Measurements from ENCODE around the gene CMTR1. TPM values are rescaled to one million over a fixed set of nuclear protein-coding genes. Genes with fewer than 3 reads are reported as not detected.

Gene CMTR1
- total RNA-seq, 1 donor from 2014 or later = 28.1 TPM

DNA sequence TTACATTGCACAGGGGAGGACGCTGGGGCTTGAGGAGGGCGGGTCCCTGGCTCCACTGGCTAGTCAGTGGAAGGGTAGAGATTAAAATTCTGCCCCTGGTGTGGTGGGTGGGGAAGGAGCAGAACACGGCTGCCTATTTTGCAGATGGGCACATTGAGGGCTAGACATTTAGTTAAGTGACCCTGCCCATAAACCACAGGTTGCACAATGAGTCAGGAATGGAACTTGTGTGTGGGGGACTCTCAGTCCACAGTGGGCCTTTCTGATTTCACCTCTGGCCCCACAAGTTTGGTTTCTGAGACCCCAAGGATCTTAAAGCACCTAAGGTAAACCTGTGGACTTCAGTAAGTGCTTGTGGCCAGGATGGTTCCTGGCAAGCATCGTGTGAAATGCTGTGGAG lies 88.7 kb downstream of the CMTR1 start:
- no peak for DNase-seq (ENCODE audit: low spot score)
- Mint-ChIP-seq H3K4me3 (ENCODE audit: unreplicated experiment) (no peak overlapping the region), H3K4me1 (ENCODE audit: low read depth) (peaks cover 12% of the 10 kb centered on the region), H3K27me3 (ENCODE audit: low read depth) (peaks cover under 1% of the 10 kb centered on the region), H3K9me3 (ENCODE audit: low read depth) (peaks cover 6% of the 10 kb centered on the region), H3K27ac (ENCODE audit: unreplicated experiment) (no peak overlapping the region), H3K36me3 (ENCODE audit: low read depth) (no peaks in the 10 kb centered on the region)
- TF ChIP-seq, protein P1, sequence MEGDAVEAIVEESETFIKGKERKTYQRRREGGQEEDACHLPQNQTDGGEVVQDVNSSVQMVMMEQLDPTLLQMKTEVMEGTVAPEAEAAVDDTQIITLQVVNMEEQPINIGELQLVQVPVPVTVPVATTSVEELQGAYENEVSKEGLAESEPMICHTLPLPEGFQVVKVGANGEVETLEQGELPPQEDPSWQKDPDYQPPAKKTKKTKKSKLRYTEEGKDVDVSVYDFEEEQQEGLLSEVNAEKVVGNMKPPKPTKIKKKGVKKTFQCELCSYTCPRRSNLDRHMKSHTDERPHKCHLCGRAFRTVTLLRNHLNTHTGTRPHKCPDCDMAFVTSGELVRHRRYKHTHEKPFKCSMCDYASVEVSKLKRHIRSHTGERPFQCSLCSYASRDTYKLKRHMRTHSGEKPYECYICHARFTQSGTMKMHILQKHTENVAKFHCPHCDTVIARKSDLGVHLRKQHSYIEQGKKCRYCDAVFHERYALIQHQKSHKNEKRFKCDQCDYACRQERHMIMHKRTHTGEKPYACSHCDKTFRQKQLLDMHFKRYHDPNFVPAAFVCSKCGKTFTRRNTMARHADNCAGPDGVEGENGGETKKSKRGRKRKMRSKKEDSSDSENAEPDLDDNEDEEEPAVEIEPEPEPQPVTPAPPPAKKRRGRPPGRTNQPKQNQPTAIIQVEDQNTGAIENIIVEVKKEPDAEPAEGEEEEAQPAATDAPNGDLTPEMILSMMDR (IDR thresholded peaks at IDR 0.05) = no peak

DNA sequence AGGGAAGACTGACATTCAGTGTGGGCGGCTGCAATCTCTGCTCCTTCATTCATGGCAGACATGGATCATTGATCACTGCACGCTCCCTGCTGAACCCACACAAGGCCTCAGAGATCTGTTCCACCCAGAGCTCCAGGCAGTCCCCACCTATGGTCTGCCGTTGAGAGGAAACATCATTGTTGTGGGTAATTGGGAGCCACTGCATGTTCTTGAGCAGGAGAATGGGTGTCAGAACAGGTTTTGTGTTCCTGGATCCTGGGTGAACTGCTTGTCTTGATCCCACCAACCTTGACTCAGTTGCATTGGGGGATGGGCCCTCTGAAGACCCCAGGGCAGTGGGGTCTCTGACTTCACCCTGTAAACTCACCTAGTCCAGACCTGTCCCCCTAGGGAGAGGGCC lies 89.8 kb downstream of the CMTR1 start:
- no peak overlapping the region for H3K4me3 Mint-ChIP-seq (ENCODE audit: unreplicated experiment)
- TF ChIP-seq, protein P1 (IDR thresholded peaks at IDR 0.05) = no peak
- peaks cover 12% of the 10 kb centered on the region for H3K4me1 Mint-ChIP-seq (ENCODE audit: low read depth)
- H3K36me3 Mint-ChIP-seq (ENCODE audit: low read depth) = no peaks in the 10 kb centered on the region
- H3K9me3 Mint-ChIP-seq (ENCODE audit: low read depth) = peaks cover 6% of the 10 kb centered on the region
- peaks cover 8% of the 10 kb centered on the region for H3K27me3 Mint-ChIP-seq (ENCODE audit: low read depth)
- no peak overlapping the region for H3K27ac Mint-ChIP-seq (ENCODE audit: unreplicated experiment)
- no peak for DNase-seq (ENCODE audit: low spot score)

DNA sequence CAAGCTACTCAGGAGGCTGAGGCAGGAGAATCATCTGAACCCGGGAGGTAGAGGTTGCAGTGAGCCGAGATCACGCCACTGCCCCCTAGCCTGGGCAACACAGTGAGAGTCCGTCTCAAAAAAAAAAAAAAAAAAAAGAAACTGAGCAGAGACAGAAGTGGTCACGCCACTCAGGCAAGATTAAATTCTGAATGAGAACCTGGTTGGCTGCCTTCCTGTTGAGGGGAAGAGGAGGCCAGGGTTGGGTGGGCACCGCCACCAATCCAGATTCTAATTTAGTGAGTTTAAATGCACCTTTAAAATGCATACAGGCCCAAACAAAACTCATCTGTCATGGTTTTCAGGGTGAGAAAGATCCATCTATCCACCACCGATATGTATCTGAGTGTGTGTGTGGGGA lies 90.4 kb downstream of the CMTR1 start:
- TF ChIP-seq, protein P1 (IDR thresholded peaks at IDR 0.05) = no peak
- Mint-ChIP-seq H3K27me3 (ENCODE audit: low read depth) (peaks cover 8% of the 10 kb centered on the region), H3K27ac (ENCODE audit: unreplicated experiment) (no peak overlapping the region), H3K4me1 (ENCODE audit: low read depth) (peaks cover 12% of the 10 kb centered on the region), H3K4me3 (ENCODE audit: unreplicated experiment) (no peak overlapping the region), H3K9me3 (ENCODE audit: low read depth) (peaks cover 6% of the 10 kb centered on the region), H3K36me3 (ENCODE audit: low read depth) (no peaks in the 10 kb centered on the region)
- DNase-seq (ENCODE audit: low spot score) = no peak

DNA sequence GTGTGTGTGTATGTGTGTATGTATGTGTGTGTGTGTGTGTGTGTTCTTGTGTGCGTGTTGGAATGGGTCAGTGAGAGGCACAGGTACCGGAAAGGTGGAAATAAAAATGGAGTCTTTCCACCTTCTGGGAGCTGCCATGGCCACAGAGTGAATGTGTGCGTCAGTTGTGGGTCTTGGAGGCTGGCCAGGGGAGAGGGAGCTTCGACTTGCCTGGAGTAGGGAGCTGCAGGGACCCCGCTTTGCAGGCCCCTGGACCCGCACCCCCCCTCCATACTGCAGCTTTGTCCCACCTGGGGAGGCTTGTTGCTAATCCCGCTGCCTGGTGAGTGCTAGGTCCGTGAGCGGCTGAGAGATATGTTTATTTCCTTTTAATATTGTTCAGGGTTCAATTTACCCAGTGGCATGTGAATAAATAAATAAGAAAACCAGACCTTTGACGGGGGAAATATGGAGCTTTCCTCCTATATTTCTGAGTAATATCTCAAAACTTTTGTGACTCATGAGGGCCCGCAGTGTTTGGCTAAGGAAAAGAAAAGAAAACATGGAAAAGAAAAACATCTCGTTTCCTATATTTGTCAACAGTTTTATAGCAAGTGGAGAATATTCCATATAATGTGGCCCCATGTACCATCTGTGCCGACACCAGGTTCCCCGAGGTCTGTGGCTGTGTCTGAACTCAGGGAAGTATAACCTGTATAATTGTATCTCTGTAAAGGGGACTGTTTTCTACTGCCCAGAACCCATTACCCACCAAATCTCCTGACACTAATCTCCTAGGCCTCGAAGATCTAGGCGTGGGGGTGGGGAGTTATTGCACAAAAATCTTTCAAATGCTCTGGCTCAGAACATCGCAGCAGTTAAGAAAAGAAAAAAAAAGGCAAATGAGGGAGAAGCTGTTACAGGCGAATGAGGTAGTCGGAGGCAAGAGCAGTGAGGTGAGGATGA lies 91.3 kb downstream of the CMTR1 start:
- no peaks in the 10 kb centered on the region for H3K36me3 Mint-ChIP-seq (ENCODE audit: low read depth)
- peaks cover 8% of the 10 kb centered on the region for H3K27me3 Mint-ChIP-seq (ENCODE audit: low read depth)
- TF ChIP-seq, protein P1 (IDR thresholded peaks at IDR 0.05) = no peak
- no peak for DNase-seq (ENCODE audit: low spot score)
- H3K4me3 Mint-ChIP-seq (ENCODE audit: unreplicated experiment) = no peak overlapping the region
- H3K4me1 Mint-ChIP-seq (ENCODE audit: low read depth) = peaks cover 12% of the 10 kb centered on the region
- no peak overlapping the region for H3K27ac Mint-ChIP-seq (ENCODE audit: unreplicated experiment)
- H3K9me3 Mint-ChIP-seq (ENCODE audit: low read depth) = peaks cover 2% of the 10 kb centered on the region

DNA sequence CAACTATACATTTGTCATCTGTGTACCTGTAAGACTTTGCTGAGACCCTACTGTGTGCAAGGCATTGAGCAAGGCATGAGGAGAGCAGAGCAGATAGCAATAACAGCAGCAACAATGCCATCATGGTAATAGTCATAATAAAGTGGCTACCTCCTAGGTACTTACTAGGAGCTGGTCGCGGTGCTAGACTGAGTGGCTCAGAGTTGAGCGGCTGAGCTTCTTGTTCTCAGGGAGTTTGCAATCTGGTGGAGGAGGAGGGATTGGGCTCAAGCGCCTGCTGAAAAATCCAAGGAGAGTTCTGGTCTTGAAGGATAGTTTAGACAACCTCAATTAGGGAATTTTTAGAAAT lies 91.9 kb downstream of the CMTR1 start:
- no peaks in the 10 kb centered on the region for H3K36me3 Mint-ChIP-seq (ENCODE audit: low read depth)
- no peak for DNase-seq (ENCODE audit: low spot score)
- no peak overlapping the region for H3K4me3 Mint-ChIP-seq (ENCODE audit: unreplicated experiment)
- no peak overlapping the region for H3K27ac Mint-ChIP-seq (ENCODE audit: unreplicated experiment)
- H3K9me3 Mint-ChIP-seq (ENCODE audit: low read depth) = no peaks in the 10 kb centered on the region
- H3K4me1 Mint-ChIP-seq (ENCODE audit: low read depth) = peaks cover 12% of the 10 kb centered on the region
- TF ChIP-seq, protein P1 (IDR thresholded peaks at IDR 0.05) = no peak
- H3K27me3 Mint-ChIP-seq (ENCODE audit: low read depth) = peaks cover 8% of the 10 kb centered on the region

Data from chondrocyte (in vitro differentiated cells).